Measurements from ENCODE around the gene DRC1.

DRC1 gene

GRCh38 chr2:26479131-26479788 lies 77.5 kb downstream of the DRC1 start:
- no peak for DNase-seq

GRCh38 chr2:26479789-26480565 lies 78.3 kb downstream of the DRC1 start:
- no peak for DNase-seq

- DNase-seq: no peak
These were observed 79.1 kb downstream of the DRC1 start for GRCh38 chr2:26480566-26481423.

- no peak for DNase-seq
These were observed 80.0 kb downstream of the DRC1 start for GRCh38 chr2:26481706-26482105.

GRCh38 chr2:26482211-26483026 lies 80.7 kb downstream of the DRC1 start:
- no peak for DNase-seq

GRCh38 chr2:26483027-26483326 lies 81.3 kb downstream of the DRC1 start:
- DNase-seq: no peak

GRCh38 chr2:26483516-26483915 lies 81.8 kb downstream of the DRC1 start:
- no peak for DNase-seq

GRCh38 chr2:26483957-26484565 lies 82.3 kb downstream of the DRC1 start:
- DNase-seq: peak; percentile 75

- no peak for DNase-seq
These were observed 82.9 kb downstream of the DRC1 start for GRCh38 chr2:26484579-26484978.

- DNase-seq: no peak
These were observed 83.4 kb downstream of the DRC1 start for GRCh38 chr2:26485099-26485498.

- DNase-seq: no peak
These were observed 84.2 kb downstream of the DRC1 start for GRCh38 chr2:26485725-26486418.

GRCh38 chr2:26486789-26487188 lies 85.1 kb downstream of the DRC1 start:
- DNase-seq: no peak

GRCh38 chr2:26487192-26487591 lies 85.5 kb downstream of the DRC1 start:
- DNase-seq: no peak

- DNase-seq: peak; percentile 91
These were observed 86.9 kb downstream of the DRC1 start for GRCh38 chr2:26488463-26489212.

- no peak for DNase-seq
These were observed 87.6 kb downstream of the DRC1 start for GRCh38 chr2:26489213-26489850.

- peak; percentile 9 for DNase-seq
These were observed 89.9 kb downstream of the DRC1 start for GRCh38 chr2:26491563-26492167.

GRCh38 chr2:26492749-26493515 lies 91.2 kb downstream of the DRC1 start:
- DNase-seq: no peak

GRCh38 chr2:26493566-26493965 lies 91.8 kb downstream of the DRC1 start:
- DNase-seq: no peak

GRCh38 chr2:26494199-26494598 lies 92.5 kb downstream of the DRC1 start:
- no peak for DNase-seq

Measured in NCI-H1694 treated with DMSO at 0.1 percent for 48 hours (cell line).